K562 treated with DMSO at 1 percent for 48 hours (cell line): ENCODE measurements around the gene CALHM5. TPM values are rescaled to one million over a fixed set of nuclear protein-coding genes. Genes with fewer than 3 reads are reported as not detected.

Experiments
- total RNA-seq: library from RNA; unstranded; fragments of 300-600 nt; gene quantifications from 2 replicates; pipeline ENCODE4 v1.2.3, GENCODE V29; 2022; ENCODE audit warnings: low replicate concordance; ENCODE audit errors: extremely low read depth

The CALHM5 gene
- not detected in 2 replicates for total RNA-seq

GRCh38 chr6:116511424-116512110, at the start of gene CALHM5:
Gene CALHM5 (plus strand): TSS chr6:116511639. CDS start chr6:116511697, 58 bp downstream.

GRCh38 chr6:116545651-116546050, 34.2 kb downstream of the CALHM5 start, which contains the start of gene TRAPPC3L:
Gene TRAPPC3L (minus strand): TSS chr6:116545684. CDS start chr6:116545514, 170 bp downstream.

GRCh38 chr6:116553451-116553850, 42.0 kb downstream of the CALHM5 start, which contains the start of gene CALHM4:
Gene CALHM4 (plus strand): TSS chr6:116553751. CDS start chr6:116553794, 43 bp downstream.

GRCh38 chr6:116570856-116571682, 59.6 kb downstream of the CALHM5 start, which contains the start of gene RWDD1:
Gene RWDD1 (plus strand): TSS chr6:116571504. CDS start chr6:116571583, 79 bp downstream.

Other genes starting within 250 kb of the CALHM5 start
- not detected in 2 replicates for gene TSPYL1, start 231.7 kb upstream of the CALHM5 start, total RNA-seq
- gene DSE, start 140.7 kb upstream of the CALHM5 start, total RNA-seq: not detected in 2 replicates
- not detected in 2 replicates for gene CALHM6, start 50.3 kb upstream of the CALHM5 start, total RNA-seq
- gene TRAPPC3L, start 34.0 kb downstream of the CALHM5 start, total RNA-seq: not detected in 2 replicates
- gene CALHM4, start 42.1 kb downstream of the CALHM5 start, total RNA-seq: not detected in 2 replicates
- not detected in 2 replicates for gene RWDD1, start 59.9 kb downstream of the CALHM5 start, total RNA-seq
- gene RSPH4A, start 104.8 kb downstream of the CALHM5 start, total RNA-seq: not detected in 2 replicates
- gene ZUP1, start 157.1 kb downstream of the CALHM5 start, total RNA-seq: not detected in 2 replicates
- gene KPNA5, start 169.6 kb downstream of the CALHM5 start, total RNA-seq: not detected in 2 replicates